ENCODE results near the gene NOS2. TPM values are rescaled to one million over a fixed set of nuclear protein-coding genes. Genes with fewer than 3 reads are reported as not detected.
"Not testable (repeated sequence)": the region's sequence is repeated elsewhere in the genome, so short reads cannot be mapped to it uniquely, and the experiment has no call there.

Gene NOS2
- total RNA-seq, 2 donors from 2014 or later, result 29.7 to 34.5 TPM

DNA sequence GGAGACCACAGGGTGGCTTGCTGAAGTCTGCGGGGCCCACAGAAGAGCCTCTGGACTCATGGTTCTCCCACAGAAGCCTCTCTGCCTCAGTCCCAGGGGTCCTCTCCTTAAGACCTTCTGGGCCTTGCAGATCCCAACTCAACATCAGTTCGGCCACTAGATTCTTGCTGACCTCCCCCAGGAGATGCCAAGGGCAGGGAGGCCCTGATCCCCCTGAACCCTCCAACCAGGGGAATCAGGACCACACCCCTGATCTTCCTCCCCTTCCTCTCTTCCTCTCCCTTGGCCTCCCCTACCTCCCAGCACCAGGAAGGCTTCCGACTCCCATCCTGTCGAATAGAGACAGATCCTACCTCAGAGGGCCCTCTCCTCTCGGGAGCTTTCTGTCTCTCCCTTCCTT, 53.4 kb downstream of the NOS2 start:
- H3K27me3 ChIP-seq, result no peaks in the 10 kb centered on the region
- no peaks in the 10 kb centered on the region for H3K4me1 ChIP-seq
- H3K9me3 ChIP-seq, result no peaks in the 10 kb centered on the region
- DNase-seq, result peak; percentile 10
- no peak overlapping the region for H3K9ac ChIP-seq (ENCODE audit: low read depth in 2 of 2, low read length in 2 of 2)
- no peak overlapping the region for H3K4me3 ChIP-seq
- TF ChIP-seq, protein P1, sequence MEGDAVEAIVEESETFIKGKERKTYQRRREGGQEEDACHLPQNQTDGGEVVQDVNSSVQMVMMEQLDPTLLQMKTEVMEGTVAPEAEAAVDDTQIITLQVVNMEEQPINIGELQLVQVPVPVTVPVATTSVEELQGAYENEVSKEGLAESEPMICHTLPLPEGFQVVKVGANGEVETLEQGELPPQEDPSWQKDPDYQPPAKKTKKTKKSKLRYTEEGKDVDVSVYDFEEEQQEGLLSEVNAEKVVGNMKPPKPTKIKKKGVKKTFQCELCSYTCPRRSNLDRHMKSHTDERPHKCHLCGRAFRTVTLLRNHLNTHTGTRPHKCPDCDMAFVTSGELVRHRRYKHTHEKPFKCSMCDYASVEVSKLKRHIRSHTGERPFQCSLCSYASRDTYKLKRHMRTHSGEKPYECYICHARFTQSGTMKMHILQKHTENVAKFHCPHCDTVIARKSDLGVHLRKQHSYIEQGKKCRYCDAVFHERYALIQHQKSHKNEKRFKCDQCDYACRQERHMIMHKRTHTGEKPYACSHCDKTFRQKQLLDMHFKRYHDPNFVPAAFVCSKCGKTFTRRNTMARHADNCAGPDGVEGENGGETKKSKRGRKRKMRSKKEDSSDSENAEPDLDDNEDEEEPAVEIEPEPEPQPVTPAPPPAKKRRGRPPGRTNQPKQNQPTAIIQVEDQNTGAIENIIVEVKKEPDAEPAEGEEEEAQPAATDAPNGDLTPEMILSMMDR (IDR thresholded peaks at IDR 0.05), result no peak
- intact Hi-C loops (cut with DNase I), result no loop called here
- no peak overlapping the region for H3K27ac ChIP-seq
- H3K36me3 ChIP-seq, result no peaks in the 10 kb centered on the region

DNA sequence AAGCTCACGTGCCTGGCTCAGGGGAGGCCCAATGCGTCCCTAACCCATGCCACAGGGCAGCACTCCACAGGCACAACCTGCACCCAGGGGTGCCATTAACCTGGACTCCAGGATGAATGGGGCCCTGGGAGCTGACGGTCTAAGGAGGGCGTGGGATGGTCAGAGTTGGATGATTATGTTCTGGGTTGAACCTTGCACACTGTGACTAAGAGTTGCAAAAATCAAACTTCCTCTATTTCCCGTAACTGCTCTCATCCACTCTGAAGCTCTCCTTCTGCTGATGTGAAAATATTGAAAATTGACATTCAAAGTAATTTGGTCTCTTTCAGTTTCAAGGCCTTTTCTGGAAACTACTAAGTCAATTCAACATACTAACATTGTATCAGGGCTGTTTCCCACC, 54.0 kb downstream of the NOS2 start:
- DNase-seq; intact Hi-C loops (cut with DNase I); H3K36me3 ChIP-seq: not testable (repeated sequence)

DNA sequence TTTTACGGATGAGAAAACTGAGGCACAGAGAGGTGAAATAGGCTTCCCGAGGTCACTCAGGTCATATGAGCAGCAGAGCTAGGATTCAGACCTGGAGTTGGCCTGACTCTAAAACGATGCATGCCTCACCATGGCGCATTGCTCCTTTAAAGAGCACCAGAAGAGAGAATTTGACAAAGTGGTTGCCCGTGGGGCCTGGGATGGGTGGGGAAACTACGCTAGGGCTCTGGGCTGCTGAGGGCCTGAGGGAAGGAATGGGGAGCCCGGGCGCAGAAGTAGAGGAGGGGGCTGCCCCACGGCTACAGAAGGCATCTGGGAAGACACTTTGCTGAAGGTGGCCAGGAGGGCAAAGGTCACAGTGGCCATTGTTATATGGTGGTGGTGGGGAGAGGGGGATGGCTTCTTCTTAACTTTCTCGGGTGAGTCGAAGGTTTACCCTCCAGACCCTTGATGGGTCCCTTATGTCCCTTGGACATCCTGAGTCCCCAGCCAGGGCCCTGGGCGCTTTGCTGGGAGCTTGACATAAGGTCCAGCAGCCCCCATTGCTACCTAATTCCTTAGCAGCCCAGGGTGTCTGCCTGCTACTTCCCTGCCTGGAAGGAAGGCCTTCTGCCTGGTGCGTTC, 55.0 kb downstream of the NOS2 start:
- H3K4me3 ChIP-seq; H3K9ac ChIP-seq (ENCODE audit: low read depth in 2 of 2, low read length in 2 of 2); H3K9me3 ChIP-seq; H3K4me1 ChIP-seq; H3K27me3 ChIP-seq; DNase-seq; H3K27ac ChIP-seq; intact Hi-C loops (cut with DNase I); H3K36me3 ChIP-seq: not testable (repeated sequence)

More for the DNA sequence above, 54.0 kb downstream of the NOS2 start:
- not testable (repeated sequence) for H3K4me1 ChIP-seq; H3K27ac ChIP-seq; H3K9me3 ChIP-seq; H3K9ac ChIP-seq (ENCODE audit: low read depth in 2 of 2, low read length in 2 of 2); H3K4me3 ChIP-seq; H3K27me3 ChIP-seq

DNA sequence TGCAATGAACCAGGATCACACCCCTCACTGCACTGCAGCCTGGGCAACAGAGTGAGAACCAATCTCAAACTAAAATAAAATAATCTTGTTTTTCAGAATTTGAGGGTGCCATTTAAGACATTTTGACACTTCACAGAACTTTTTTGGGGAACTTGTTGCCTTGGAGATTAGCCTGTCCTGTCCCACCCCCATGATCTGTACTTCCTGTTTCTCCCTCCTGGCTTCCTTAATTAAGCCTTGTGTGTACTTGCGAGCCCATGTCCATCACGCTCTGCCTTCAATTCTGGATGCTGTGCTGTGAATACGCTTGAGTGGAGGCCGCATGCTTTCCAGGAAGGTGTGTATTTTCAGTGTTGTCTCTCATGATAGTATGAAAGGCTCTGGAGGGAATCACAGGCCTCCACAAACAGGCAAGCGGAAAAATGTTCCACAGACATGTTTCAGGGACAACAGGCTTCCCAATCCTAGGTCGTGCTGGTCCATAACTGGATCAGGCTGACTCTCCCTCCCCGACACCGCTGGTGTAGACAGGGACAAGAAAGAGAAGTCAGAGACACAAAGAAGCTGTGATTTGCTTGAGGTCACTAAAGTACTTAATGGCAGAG, 56.9 kb downstream of the NOS2 start:
- Histone ChIP-seq H3K4me1 (no peaks in the 10 kb centered on the region), H3K9ac (ENCODE audit: low read depth in 2 of 2, low read length in 2 of 2) (no peak overlapping the region), H3K9me3 (no peaks in the 10 kb centered on the region), H3K27ac (no peak overlapping the region), H3K36me3 (no peaks in the 10 kb centered on the region), H3K4me3 (no peak overlapping the region), H3K27me3 (no peaks in the 10 kb centered on the region)
- intact Hi-C loops (cut with DNase I), result no loop called here
- TF ChIP-seq, protein P1 (IDR thresholded peaks at IDR 0.05), result no peak
- no peak for DNase-seq

DNA sequence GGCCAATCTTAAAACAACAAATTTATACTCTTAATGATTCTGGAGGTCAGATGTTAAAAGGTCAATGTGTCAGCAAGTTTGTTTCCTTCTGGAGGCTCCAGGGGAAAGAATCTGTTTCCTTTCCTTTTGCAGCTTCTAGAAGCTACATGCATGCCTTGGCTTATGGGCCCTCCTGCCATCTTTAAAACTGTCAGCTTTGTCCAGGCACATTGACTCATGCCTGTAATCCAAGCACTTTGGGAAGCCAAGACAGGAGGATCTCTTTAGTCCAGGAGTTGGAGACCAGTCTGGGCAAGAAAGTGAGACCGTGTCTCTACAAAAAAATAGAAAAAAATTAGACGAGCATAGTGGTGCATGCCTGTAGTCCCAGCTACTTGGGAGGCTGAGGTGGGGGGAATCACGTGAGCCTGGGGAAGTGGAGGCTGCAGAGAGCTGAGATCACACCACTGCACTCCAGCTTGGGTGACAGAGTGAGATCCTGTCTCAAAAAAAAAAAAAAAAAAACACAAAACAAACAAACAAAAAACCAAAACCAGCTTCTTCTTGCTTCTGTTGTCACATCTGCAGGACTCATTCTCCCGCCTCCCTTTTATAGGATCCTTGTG, 58.3 kb downstream of the NOS2 start:
- no peak overlapping the region for H3K4me3 ChIP-seq
- intact Hi-C loops (cut with DNase I), result no loop called here
- H3K27ac ChIP-seq, result no peak overlapping the region
- TF ChIP-seq, protein P1 (IDR thresholded peaks at IDR 0.05), result no peak
- no peaks in the 10 kb centered on the region for H3K36me3 ChIP-seq
- H3K4me1 ChIP-seq, result no peaks in the 10 kb centered on the region
- H3K9ac ChIP-seq (ENCODE audit: low read depth in 2 of 2, low read length in 2 of 2), result no peak overlapping the region
- H3K27me3 ChIP-seq, result no peaks in the 10 kb centered on the region
- no peak for DNase-seq
- H3K9me3 ChIP-seq, result no peaks in the 10 kb centered on the region

DNA sequence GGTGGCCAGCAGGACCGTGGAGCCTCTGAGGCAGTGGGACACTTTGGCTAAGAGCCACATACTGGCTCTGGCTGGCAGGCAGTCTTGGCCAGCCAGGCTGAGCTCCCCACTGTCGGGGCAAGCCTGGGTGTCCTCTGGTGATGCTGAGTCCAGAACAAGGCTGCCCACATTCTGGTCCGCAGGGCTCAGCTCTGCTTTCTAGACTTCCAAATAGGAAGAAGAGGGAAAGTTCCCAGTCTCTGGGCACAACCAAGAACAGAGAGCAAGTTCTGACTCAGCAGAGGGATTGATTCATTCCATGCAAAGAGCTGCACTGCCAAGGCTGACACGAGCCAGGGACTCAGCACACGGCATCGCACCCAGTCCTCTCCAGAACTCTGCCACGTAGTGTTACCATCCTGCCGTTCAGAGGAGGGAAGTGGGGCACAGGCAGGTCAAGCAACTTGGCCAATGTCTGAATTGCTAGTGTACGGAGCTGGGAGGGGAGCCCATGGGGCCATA, 58.9 kb downstream of the NOS2 start:
- intact Hi-C loops (cut with DNase I), result no loop called here
- no peaks in the 10 kb centered on the region for H3K36me3 ChIP-seq
- TF ChIP-seq, protein P1 (IDR thresholded peaks at IDR 0.05), result no peak
- no peak overlapping the region for H3K9ac ChIP-seq (ENCODE audit: low read depth in 2 of 2, low read length in 2 of 2)
- H3K4me3 ChIP-seq, result no peak overlapping the region
- H3K27ac ChIP-seq, result no peak overlapping the region
- no peak for DNase-seq
- H3K9me3 ChIP-seq, result no peaks in the 10 kb centered on the region
- no peaks in the 10 kb centered on the region for H3K4me1 ChIP-seq
- no peaks in the 10 kb centered on the region for H3K27me3 ChIP-seq

DNA sequence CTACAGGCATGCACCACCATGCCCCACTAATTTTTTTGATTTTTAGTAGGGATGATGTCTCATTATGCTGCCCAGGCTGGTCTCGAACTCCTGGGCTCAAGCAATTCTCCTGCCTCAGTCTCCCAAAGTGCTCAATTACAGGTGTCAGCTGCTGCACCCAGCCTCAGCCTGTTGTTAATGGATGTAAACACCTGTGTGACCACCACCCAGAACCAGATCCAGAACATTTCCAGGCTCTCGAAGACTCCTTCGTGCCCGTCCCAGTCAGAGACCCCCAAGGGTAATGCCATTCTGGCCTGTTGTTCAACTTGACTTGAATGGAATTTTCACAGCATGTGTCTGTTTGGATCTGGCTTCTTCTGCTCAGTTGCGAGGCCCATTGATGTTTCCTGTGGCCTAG, 59.8 kb downstream of the NOS2 start:
- H3K27me3 ChIP-seq; H3K4me3 ChIP-seq; intact Hi-C loops (cut with DNase I); H3K9me3 ChIP-seq; DNase-seq; H3K9ac ChIP-seq (ENCODE audit: low read depth in 2 of 2, low read length in 2 of 2); H3K36me3 ChIP-seq; H3K27ac ChIP-seq; H3K4me1 ChIP-seq: not testable (repeated sequence)
